Erythroblast (primary cell): Measurements from ENCODE around the gene FAM98B.

Experiments used
- GATA1 ChIP-seq: IDR thresholded peaks from 2 replicates; pipeline ENCODE4 v1.6.1; 2011; ENCODE audit warnings: low read depth, mild to moderate bottlenecking, control low read depth, low read length, moderate library complexity
- POLR2A ChIP-seq: IDR thresholded peaks from 2 replicates; pipeline ENCODE4 v1.6.1; 2011; ENCODE audit warnings: mild to moderate bottlenecking, low read length

GRCh38 chr15:38459480-38459879 is 5.6 kb downstream of the FAM98B start:
- TF ChIP-seq POLR2A, result no peak
- no peak for TF ChIP-seq GATA1
